ENCODE data around the gene AKAP5. TPM values are rescaled to one million over a fixed set of nuclear protein-coding genes. Genes with fewer than 3 reads are reported as not detected.
"Not testable (repeated sequence)": the region's sequence is repeated elsewhere in the genome, so short reads cannot be mapped to it uniquely, and the experiment has no call there.

AKAP5 gene
- total RNA-seq, 1 experiment from 2014 or later: 0.13 TPM

DNA sequence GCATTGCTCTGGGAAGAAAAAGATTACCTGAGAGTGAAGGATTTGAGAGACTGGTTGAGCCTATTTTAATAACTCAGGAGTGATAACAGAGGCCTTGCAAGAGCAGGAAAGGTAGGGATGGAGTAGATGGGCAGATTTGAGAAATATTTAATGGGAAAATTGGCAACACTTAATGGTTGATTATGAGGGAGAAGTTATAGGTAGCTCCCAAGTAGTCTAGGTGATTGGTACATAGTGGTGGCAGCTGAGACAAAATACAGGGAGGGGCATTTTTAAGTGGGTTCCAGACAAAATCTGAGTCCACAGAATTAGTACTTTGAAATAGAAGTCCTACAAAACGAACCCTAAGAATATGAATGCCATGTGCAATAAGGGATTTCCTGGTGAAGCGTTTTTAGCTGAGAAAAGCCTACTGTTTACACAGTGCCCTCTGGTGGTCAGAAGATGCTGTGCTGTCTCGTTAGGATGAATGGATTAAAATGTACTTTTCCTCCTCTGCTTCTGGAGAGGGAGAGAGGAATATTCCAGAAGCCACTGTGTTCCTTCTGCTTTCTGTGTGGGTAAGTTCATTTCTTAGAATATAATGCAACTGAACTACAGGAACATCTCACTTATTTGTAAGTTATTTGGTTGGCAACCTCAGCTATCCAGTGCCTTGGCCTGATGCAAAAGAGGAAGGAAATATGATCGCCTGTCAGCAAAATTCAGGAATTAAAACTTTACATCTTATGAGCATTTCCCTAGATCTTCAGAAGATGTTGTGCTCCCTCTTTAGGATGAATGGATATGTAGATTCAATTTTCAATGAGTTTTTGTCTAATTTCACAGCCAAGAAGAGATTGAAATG is 45.7 kb downstream of the AKAP5 start:
- peak; percentile 79 for DNase-seq (ENCODE audit: low read depth, low spot score)
- in situ Hi-C loops (cut with HindIII; ENCODE audit: low pct_unique_long_range_greater_than_20kb, low sequenced_read_pairs): no loop called here

DNA sequence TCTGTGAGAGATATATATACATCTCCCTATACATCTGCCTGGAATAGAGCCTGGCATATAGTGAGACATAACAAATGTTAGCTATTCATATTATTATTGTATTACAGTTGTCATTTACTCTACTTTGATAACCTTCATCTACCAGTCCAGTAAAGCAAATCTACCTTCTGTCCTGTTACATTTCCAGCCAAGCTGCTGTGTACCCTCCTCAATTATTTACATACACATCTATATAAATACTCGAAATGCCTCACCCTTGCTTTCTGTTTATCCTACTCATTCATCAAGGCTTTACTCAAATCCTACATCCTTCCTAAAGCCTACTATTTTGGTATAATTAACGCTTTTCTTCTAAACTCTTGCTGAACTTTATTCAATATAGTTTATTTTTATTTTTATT is 48.0 kb downstream of the AKAP5 start:
- DNase-seq (ENCODE audit: low read depth, low spot score): no peak
- in situ Hi-C loops (cut with HindIII; ENCODE audit: low pct_unique_long_range_greater_than_20kb, low sequenced_read_pairs): no loop called here

DNA sequence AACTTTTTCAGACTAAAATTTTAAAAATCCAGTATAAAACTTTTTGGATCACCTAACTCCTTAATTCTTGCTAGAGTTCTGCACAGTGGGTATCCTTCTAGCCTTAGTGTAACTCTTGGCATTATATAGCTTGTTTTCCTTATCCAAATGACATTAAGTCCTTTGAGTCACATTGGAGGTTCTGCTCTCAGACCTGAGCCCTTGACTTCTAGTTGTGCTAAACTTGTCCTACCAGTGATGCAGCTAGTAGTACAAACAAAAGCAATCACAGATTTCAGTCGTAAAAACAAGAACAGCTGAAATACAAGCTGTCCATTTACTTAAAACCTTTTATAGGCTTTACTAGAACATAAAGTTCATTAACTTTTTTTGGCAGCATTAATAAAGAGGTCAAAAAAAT is 49.8 kb downstream of the AKAP5 start:
- no peak for DNase-seq (ENCODE audit: low read depth, low spot score)
- in situ Hi-C loops (cut with HindIII; ENCODE audit: low pct_unique_long_range_greater_than_20kb, low sequenced_read_pairs): no loop called here

DNA sequence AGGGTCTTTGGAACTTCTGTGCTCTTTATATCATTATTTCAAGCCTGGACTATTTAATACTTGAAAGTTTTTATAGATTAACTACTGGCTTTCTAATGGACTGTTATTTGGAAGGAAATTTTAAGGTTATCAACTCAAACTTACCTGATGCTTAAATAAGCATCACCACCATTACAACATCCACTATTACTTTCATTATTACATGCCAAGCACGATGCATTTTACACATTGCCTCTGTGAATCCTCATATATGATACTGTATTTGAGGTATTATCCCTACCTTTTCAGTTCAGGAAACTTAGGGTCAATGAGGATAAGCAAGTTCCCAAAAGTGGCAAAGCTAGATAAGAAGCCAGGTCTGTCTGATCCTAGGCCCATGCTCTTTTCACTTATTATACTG is 51.7 kb downstream of the AKAP5 start:
- in situ Hi-C loops (cut with HindIII; ENCODE audit: low pct_unique_long_range_greater_than_20kb, low sequenced_read_pairs): no loop called here
- no peak for DNase-seq (ENCODE audit: low read depth, low spot score)

DNA sequence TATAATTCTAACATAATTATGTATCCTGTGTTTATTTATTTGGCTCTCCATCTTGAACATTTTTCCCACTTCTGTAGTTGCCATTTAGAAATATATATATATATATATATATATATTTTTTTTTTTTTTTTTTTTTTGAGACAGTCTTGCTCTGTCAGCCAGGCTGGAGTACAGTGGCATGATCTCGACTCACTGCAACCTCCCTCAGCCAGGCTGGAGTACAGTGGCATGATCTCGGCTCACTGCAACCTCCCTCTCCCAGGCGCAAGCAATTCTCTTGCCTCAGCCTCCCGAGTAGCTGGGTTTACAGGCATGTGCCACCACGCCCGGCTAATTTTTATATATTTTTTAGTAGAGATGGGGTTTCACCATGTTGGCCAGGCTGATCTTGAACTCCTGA is 52.4 kb downstream of the AKAP5 start:
- DNase-seq (ENCODE audit: low read depth, low spot score); in situ Hi-C loops (cut with HindIII; ENCODE audit: low pct_unique_long_range_greater_than_20kb, low sequenced_read_pairs): not testable (repeated sequence)

DNA sequence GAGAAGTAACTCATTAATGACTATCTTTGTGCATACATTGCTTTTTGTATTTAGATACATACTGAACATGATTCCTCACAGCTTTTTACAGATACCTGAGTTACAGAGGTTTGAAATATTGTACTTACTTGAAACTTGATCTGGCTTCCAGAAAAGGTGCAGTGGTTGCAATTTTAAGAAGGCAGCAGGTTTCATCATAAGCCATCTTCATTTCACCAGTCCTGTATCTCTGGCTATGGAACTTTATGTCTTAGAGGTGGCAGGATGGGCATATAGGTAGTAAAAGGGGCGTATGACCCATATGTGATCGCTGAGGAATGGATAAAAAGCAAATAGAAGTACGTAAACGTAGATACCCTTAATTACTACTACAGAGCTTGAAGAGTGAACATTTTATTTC is 52.9 kb downstream of the AKAP5 start:
- in situ Hi-C loops (cut with HindIII; ENCODE audit: low pct_unique_long_range_greater_than_20kb, low sequenced_read_pairs): no loop called here
- no peak for DNase-seq (ENCODE audit: low read depth, low spot score)

DNA sequence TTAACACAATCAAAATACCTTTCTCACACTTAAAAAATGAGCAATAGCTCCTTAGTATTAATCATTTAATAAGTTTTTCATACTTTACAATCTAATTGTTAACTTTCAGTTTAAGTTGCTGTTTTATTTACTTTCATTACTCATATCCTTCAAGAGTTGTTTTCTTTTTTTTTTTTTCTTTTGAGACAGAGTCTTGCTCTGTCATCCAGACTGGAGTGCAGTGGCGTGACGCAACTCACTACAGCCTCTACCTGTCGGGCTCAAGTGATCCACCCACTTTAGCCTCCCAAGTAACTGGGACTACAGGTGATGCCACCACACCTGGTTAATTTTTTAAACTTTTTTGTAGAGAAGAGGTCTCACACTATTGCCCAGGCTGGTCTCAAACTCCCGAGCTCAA is 55.4 kb downstream of the AKAP5 start:
- in situ Hi-C loops (cut with HindIII; ENCODE audit: low pct_unique_long_range_greater_than_20kb, low sequenced_read_pairs): no loop called here
- no peak for DNase-seq (ENCODE audit: low read depth, low spot score)

DNA sequence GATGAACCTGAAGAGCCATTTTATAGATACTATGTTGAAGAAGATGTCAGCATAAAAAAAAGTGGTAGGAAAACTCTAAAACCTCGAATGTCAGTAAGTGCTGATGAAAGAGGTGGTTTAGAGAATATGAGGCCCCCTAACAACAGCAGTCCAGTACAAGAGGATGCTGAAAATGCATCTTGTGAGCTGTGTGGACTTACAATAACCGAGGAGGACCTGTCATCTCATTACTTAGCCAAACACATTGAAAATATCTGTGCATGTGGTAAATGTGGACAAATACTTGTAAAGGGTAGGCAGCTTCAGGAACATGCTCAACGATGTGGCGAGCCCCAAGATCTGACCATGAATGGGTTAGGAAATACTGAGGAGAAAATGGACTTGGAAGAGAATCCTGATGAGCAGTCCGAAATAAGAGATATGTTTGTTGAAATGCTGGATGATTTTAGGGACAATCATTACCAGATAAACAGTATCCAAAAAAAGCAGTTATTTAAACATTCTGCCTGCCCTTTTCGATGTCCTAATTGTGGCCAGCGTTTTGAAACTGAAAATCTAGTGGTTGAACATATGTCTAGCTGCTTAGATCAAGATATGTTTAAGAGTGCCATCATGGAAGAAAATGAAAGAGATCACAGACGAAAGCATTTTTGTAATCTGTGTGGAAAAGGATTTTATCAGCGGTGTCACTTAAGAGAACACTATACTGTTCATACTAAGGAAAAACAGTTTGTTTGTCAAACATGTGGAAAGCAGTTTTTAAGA is 57.5 kb downstream of the AKAP5 start:
- in situ Hi-C loops (cut with HindIII; ENCODE audit: low pct_unique_long_range_greater_than_20kb, low sequenced_read_pairs): no loop called here
- DNase-seq (ENCODE audit: low read depth, low spot score): no peak

Other genes with a start within 250 kb of the AKAP5 start
- gene ESR2, start 171.1 kb upstream of the AKAP5 start, total RNA-seq (2014; rRNA removed; shearing (Covaris generic)): 0.03 and 0.11 TPM in 2 replicates
- gene MTHFD1, start 77.1 kb upstream of the AKAP5 start, total RNA-seq (2014; rRNA removed; shearing (Covaris generic)): 32.6 and 37.9 TPM in 2 replicates
- gene ZBTB25, start 38.3 kb downstream of the AKAP5 start, total RNA-seq (2014; rRNA removed; shearing (Covaris generic)): 7.7 and 10.0 TPM in 2 replicates
- 28.1 and 34.7 TPM in 2 replicates for gene ZBTB1, start 39.3 kb downstream of the AKAP5 start, total RNA-seq (2014; rRNA removed; shearing (Covaris generic))
- gene HSPA2, start 75.2 kb downstream of the AKAP5 start, total RNA-seq (2014; rRNA removed; shearing (Covaris generic)): 20.8 and 21.1 TPM in 2 replicates
- not detected in 2 replicates for gene PPP1R36, start 84.5 kb downstream of the AKAP5 start, total RNA-seq (2014; rRNA removed; shearing (Covaris generic))
- gene PLEKHG3, start 238.9 kb downstream of the AKAP5 start, total RNA-seq (2014; rRNA removed; shearing (Covaris generic)): 28.4 and 31.2 TPM in 2 replicates

All from SK-MEL-5 (cell line).